C4-2B (cell line): ENCODE data around the gene ARFRP1.
A peak's percentile ranks its signal among the peaks of the same experiment; 100 is the strongest.

Experiments used
- H3K27ac ChIP-seq: fragments of 450-650 bp; 2 replicates; pipeline ENCODE4 v1.5.1; 2017
- CTCF ChIP-seq: fragments of 450-650 bp; conservative IDR thresholded peaks from 2 replicates; pipeline ENCODE4 v1.5.1; 2017; ENCODE audit warnings: mild to moderate bottlenecking
- ZFX ChIP-seq: fragments of 450-650 bp; IDR thresholded peaks from 2 replicates; pipeline ENCODE4 v1.6.1; 2017

Gene ARFRP1

GRCh38 chr20:63714858-63715257 lies 7.1 kb upstream of the ARFRP1 start:
- TF ChIP-seq CTCF: no peak
- no peak overlapping the region for H3K27ac ChIP-seq

- H3K27ac ChIP-seq: no peak overlapping the region
- no peak for TF ChIP-seq CTCF
- TF ChIP-seq ZFX: no peak
Observed at GRCh38 chr20:63712191-63712590, 4.4 kb upstream of the ARFRP1 start.

- H3K27ac ChIP-seq: no peak overlapping the region
- TF ChIP-seq ZFX: no peak
- TF ChIP-seq CTCF: no peak
Observed at GRCh38 chr20:63711085-63711645, 3.4 kb upstream of the ARFRP1 start.

- no peak for TF ChIP-seq CTCF
- no peak for TF ChIP-seq ZFX
- H3K27ac ChIP-seq: no peak overlapping the region
Observed at GRCh38 chr20:63709149-63709527, 1.4 kb upstream of the ARFRP1 start.

GRCh38 chr20:63708301-63709148 lies 749 bp upstream of the ARFRP1 start:
- H3K27ac ChIP-seq: peak overlapping the region; percentile 98
- TF ChIP-seq ZFX: no peak
- no peak for TF ChIP-seq CTCF

GRCh38 chr20:63706852-63707557 lies 771 bp downstream of the ARFRP1 start:
- TF ChIP-seq ZFX (no peak), CTCF (no peak; the same call in 1 of the 2 replicates)

GRCh38 chr20:63706027-63706695 lies 1.6 kb downstream of the ARFRP1 start:
- peak overlapping the region; percentile 98 for H3K27ac ChIP-seq

More at GRCh38 chr20:63706852-63707557, 771 bp downstream of the ARFRP1 start:
- H3K27ac ChIP-seq: peak overlapping the region; percentile 98

More at GRCh38 chr20:63706027-63706695, 1.6 kb downstream of the ARFRP1 start:
- no peak for TF ChIP-seq ZFX
- TF ChIP-seq CTCF: no peak
